Effector memory CD4-positive, alpha-beta T cell (primary cell): ENCODE measurements around the gene IFIT3.
"Not testable (repeated sequence)": the region's sequence is repeated elsewhere in the genome, so short reads cannot be mapped to it uniquely, and the experiment has no call there.

ENCODE experiments used
- DNase-seq, 3 donors: peaks; one replicate each; pipeline ENCODE4 v3.0.0-alpha.2; 2020
- H3K27ac ChIP-seq: 2 replicates; pipeline ENCODE4 v1.7.0; 2013; ENCODE audit warnings: mild to moderate bottlenecking, low read length, moderate library complexity; ENCODE audit not compliant: insufficient read depth, poor library complexity, severe bottlenecking
- H3K27me3 ChIP-seq: replicated peaks from 2 replicates; pipeline ENCODE4 v1.7.0; 2013; ENCODE audit warnings: mild to moderate bottlenecking, low read length; ENCODE audit not compliant: insufficient read depth, control insufficient read depth, poor library complexity, severe bottlenecking
- H3K36me3 ChIP-seq: 2 replicates; pipeline ENCODE4 v1.7.0; 2013; ENCODE audit warnings: mild to moderate bottlenecking, low read length, moderate library complexity; ENCODE audit not compliant: control insufficient read depth, insufficient read depth
- H3K4me1 ChIP-seq: 2 replicates; pipeline ENCODE4 v1.7.0; 2013; ENCODE audit warnings: low read length, mild to moderate bottlenecking; ENCODE audit not compliant: control insufficient read depth, insufficient read depth, poor library complexity, severe bottlenecking
- H3K4me3 ChIP-seq: 2 replicates; pipeline ENCODE4 v1.7.0; 2013; ENCODE audit warnings: low read length, low read depth, mild to moderate bottlenecking; ENCODE audit not compliant: insufficient read depth, poor library complexity, severe bottlenecking
- H3K9me3 ChIP-seq: 2 replicates; pipeline ENCODE4 v1.7.0; 2013; ENCODE audit warnings: mild to moderate bottlenecking, low read length, moderate library complexity; ENCODE audit not compliant: control insufficient read depth

The IFIT3 gene

DNA sequence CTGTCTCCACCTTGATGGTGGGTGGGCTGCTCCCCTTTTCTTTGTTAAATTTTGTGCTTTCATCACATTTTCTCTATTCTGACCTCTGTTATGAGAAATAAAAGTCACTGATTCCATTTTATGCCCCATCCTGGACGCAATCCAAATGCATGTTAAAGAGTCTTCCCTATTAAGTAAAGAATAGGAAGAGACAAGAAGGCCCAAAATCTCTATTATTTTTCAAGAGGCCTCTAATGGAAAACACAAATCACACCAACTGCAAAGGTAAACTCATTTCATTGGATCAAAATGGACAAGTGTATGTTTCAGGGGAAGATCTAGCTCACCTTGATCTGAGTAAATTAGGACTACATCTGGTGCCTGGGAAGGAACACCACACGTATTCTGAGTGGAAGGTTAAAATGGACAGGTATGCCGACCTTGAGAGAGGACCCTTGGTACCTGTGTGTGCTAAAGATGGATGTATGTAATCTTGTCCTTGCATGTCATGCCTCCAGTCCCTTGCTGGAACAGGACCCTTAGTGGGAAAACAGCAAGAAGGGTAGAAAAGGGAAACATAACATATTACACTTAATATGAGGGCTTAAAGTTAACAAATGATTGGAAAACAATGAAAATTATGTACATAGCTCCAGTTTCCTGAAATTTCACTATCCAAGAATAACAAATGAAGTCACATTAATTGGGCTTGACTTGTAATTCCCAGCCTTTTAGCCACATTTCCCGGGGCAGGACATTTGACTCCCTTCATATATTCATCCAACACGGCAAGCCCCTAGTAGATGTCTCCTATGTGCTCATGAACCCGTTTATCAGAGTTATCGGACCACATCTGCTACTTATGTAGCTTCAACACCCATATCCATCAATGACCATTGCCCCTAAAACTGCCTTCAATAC is 18.4 kb upstream of the IFIT3 start:
- H3K4me1 ChIP-seq, result no peaks in the 10 kb centered on the region
- no peak overlapping the region for H3K4me3 ChIP-seq
- H3K36me3 ChIP-seq, result peaks cover 22% of the 10 kb centered on the region
- H3K9me3 ChIP-seq, result no peaks in the 10 kb centered on the region
- H3K27ac ChIP-seq, result no peak overlapping the region
- no peak for DNase-seq
- no peaks in the 10 kb centered on the region for H3K27me3 ChIP-seq

DNA sequence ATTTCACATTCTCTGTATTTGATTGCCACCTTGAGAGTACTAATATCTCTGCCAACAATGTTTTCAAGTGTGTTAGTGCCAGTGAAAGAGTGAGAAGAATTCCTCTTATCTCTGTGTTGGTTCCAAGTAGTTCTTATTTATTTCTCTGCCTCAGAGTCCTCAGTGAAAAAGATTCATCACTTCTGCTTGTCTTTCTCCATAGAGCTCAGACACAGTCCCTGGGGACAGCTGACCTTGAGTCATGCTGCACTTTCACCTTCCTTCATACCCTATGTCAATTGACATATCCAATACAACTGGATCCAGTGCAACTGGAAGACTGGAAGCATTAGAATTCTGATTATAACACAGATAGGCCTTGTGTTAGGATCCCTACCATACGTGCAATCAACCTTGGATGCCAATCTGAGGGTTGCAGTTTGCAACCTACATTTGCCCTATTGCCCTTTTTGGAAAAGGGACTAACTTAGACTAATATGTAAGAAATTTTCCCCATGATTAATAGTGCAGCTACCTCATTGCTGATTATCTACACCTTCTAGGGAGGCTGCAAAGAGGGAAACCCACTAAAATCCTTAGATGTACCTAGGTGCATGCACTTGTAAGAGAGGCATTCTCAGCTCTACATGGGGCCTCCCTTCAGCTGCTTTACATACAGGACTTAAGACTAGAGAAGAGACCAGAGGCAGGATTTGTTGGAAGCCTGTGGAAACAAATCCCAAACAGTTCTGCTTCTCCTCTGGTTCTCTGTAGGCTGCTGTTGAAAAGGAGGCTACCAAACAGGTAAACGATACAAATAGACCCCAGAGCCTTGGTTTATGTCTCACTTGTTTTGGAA is 17.5 kb upstream of the IFIT3 start:
- no peaks in the 10 kb centered on the region for H3K4me1 ChIP-seq
- DNase-seq, result no peak
- H3K27ac ChIP-seq, result no peak overlapping the region
- peaks cover 22% of the 10 kb centered on the region for H3K36me3 ChIP-seq
- H3K27me3 ChIP-seq, result no peaks in the 10 kb centered on the region
- no peak overlapping the region for H3K4me3 ChIP-seq
- H3K9me3 ChIP-seq, result no peaks in the 10 kb centered on the region

GRCh38 chr10:89312973-89313372 is 14.8 kb upstream of the IFIT3 start:
- no peaks in the 10 kb centered on the region for H3K4me1 ChIP-seq
- H3K27ac ChIP-seq, result no peak overlapping the region
- H3K27me3 ChIP-seq, result no peaks in the 10 kb centered on the region
- no peaks in the 10 kb centered on the region for H3K9me3 ChIP-seq
- H3K4me3 ChIP-seq, result no peak overlapping the region
- H3K36me3 ChIP-seq, result no peaks in the 10 kb centered on the region
- DNase-seq, result no peak

DNA sequence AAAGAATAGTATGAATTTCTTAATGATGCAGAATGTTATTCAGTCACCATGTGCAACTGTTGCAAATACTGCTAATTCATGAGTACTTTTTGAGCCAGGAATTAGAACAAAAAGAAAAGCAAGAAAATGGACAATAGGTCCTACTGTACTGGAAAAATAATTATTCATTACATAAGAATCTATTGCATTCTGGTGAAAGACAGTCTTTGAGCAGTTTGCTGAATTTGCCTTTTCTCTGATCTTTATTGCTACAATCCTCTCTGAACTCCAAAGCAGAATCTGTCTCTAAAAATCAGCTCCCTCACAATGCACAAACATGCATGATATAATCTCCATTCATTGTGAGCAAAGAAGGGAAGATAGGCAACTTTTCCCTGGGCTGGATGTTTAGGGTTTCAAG is 13.1 kb upstream of the IFIT3 start:
- Histone ChIP-seq H3K4me3 (no peak overlapping the region), H3K4me1 (no peaks in the 10 kb centered on the region), H3K36me3 (no peaks in the 10 kb centered on the region), H3K9me3 (no peaks in the 10 kb centered on the region), H3K27me3 (no peaks in the 10 kb centered on the region), H3K27ac (no peak overlapping the region)
- DNase-seq, result no peak

- not testable (repeated sequence) for H3K27me3 ChIP-seq, H3K4me1 ChIP-seq, DNase-seq, H3K27ac ChIP-seq, H3K36me3 ChIP-seq, H3K4me3 ChIP-seq, H3K9me3 ChIP-seq
These were observed 9.8 kb upstream of the IFIT3 start for GRCh38 chr10:89318047-89318446.

DNA sequence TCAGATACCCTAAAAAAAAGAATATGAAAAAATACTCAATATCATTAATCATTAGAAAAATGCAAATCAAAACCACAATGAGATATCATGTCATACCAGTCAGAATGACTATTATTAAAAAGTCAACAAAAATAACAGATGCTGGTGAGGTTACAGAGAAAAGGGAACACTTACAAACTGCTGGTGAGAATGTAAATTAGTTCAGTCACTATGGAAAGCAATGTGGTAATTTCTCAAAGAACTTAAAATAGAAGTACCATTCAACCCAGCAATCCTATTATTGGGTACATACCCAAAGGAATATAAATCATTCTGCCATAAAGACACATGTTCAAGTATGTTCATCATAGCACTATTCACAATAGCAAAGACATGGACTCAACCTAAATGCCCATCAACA is 2.7 kb upstream of the IFIT3 start:
- not testable (repeated sequence) for H3K4me1 ChIP-seq, H3K27ac ChIP-seq, H3K4me3 ChIP-seq, H3K9me3 ChIP-seq, DNase-seq, H3K36me3 ChIP-seq, H3K27me3 ChIP-seq

GRCh38 chr10:89325856-89326255 is 1.9 kb upstream of the IFIT3 start:
- not testable (repeated sequence) for H3K36me3 ChIP-seq, H3K4me3 ChIP-seq, H3K27me3 ChIP-seq, H3K27ac ChIP-seq, DNase-seq, H3K9me3 ChIP-seq
- H3K4me1 ChIP-seq, result peaks cover 12% of the 10 kb centered on the region

DNA sequence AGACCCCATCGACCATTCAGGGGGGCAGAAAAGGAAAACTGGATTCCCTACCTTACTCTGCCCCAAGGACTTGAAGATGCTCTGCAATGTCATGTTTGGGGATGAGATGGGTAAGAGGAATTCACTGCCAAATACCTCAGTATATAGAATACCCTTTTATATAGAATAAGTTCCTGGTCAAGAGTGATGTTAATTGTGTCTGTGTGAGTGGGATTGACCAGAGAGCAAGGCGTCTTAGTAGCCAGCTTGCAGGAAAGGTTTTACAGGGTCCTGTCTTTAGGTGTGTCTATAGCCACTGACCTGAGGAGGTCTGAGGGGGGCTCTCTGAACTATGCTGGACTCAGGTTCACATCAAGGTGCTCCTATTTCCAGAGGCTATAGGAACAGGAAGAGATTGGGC is 1.4 kb downstream of the IFIT3 start:
- no peak overlapping the region for H3K4me3 ChIP-seq

GRCh38 chr10:89330014-89330413 is 2.2 kb downstream of the IFIT3 start:
- not testable (repeated sequence) for H3K9me3 ChIP-seq, H3K4me3 ChIP-seq, H3K27ac ChIP-seq, DNase-seq, H3K27me3 ChIP-seq, H3K36me3 ChIP-seq
- H3K4me1 ChIP-seq, result peaks cover 28% of the 10 kb centered on the region

More for the DNA sequence above, 1.4 kb downstream of the IFIT3 start:
- Histone ChIP-seq H3K4me1 (peaks cover 21% of the 10 kb centered on the region), H3K27me3 (no peaks in the 10 kb centered on the region), H3K36me3 (no peaks in the 10 kb centered on the region), H3K27ac (no peak overlapping the region), H3K9me3 (no peaks in the 10 kb centered on the region)
- DNase-seq, result no peak
